NCI-H128 (cell line): ENCODE results near the gene SHISA7.
"Not testable (repeated sequence)": the region's sequence is repeated elsewhere in the genome, so short reads cannot be mapped to it uniquely, and the experiment has no call there.

Source experiments
- DNase-seq: peaks from one replicate; lab custom pipeline; 2025; ENCODE audit not compliant: unreplicated experiment; lab: John Stamatoyannopoulos, UW

SHISA7 gene

GRCh38 chr19:55448175-55448490 is 5.0 kb upstream of the SHISA7 start:
- DNase-seq: not testable (repeated sequence)

- no peak for DNase-seq
Measured at GRCh38 chr19:55447421-55448174, 4.5 kb upstream of the SHISA7 start.

- no peak for DNase-seq
Measured at GRCh38 chr19:55446060-55446459, 3.0 kb upstream of the SHISA7 start.

GRCh38 chr19:55444646-55445045 is 1.5 kb upstream of the SHISA7 start:
- DNase-seq: no peak

GRCh38 chr19:55443824-55444480 is 852 bp upstream of the SHISA7 start:
- DNase-seq: no peak

GRCh38 chr19:55442372-55442961 is 633 bp downstream of the SHISA7 start:
- no peak for DNase-seq

GRCh38 chr19:55441692-55442321 is 1.3 kb downstream of the SHISA7 start:
- peak; percentile 12 for DNase-seq

GRCh38 chr19:55441319-55441691 is 1.8 kb downstream of the SHISA7 start:
- DNase-seq: no peak

GRCh38 chr19:55440411-55441105 is 2.5 kb downstream of the SHISA7 start:
- no peak for DNase-seq

GRCh38 chr19:55439052-55439451 is 4.0 kb downstream of the SHISA7 start:
- DNase-seq: no peak

GRCh38 chr19:55437410-55437809 is 5.7 kb downstream of the SHISA7 start:
- no peak for DNase-seq

GRCh38 chr19:55436847-55437246 is 6.3 kb downstream of the SHISA7 start:
- DNase-seq: no peak

GRCh38 chr19:55435020-55435419 is 8.1 kb downstream of the SHISA7 start:
- DNase-seq: no peak

GRCh38 chr19:55434356-55434919 is 8.7 kb downstream of the SHISA7 start:
- DNase-seq: no peak

- no peak for DNase-seq
Measured at GRCh38 chr19:55433292-55433691, 9.8 kb downstream of the SHISA7 start.

- DNase-seq: no peak
Measured at GRCh38 chr19:55432241-55432959, 10.7 kb downstream of the SHISA7 start.

- no peak for DNase-seq
Measured at GRCh38 chr19:55431183-55431582, 11.9 kb downstream of the SHISA7 start.

GRCh38 chr19:55426042-55426441 is 17.1 kb downstream of the SHISA7 start:
- DNase-seq: no peak

- no peak for DNase-seq
Measured at GRCh38 chr19:55424518-55424917, 18.6 kb downstream of the SHISA7 start.

GRCh38 chr19:55423225-55424005 is 19.7 kb downstream of the SHISA7 start:
- no peak for DNase-seq
